ENCODE measurements around the gene SNRK.

DNA sequence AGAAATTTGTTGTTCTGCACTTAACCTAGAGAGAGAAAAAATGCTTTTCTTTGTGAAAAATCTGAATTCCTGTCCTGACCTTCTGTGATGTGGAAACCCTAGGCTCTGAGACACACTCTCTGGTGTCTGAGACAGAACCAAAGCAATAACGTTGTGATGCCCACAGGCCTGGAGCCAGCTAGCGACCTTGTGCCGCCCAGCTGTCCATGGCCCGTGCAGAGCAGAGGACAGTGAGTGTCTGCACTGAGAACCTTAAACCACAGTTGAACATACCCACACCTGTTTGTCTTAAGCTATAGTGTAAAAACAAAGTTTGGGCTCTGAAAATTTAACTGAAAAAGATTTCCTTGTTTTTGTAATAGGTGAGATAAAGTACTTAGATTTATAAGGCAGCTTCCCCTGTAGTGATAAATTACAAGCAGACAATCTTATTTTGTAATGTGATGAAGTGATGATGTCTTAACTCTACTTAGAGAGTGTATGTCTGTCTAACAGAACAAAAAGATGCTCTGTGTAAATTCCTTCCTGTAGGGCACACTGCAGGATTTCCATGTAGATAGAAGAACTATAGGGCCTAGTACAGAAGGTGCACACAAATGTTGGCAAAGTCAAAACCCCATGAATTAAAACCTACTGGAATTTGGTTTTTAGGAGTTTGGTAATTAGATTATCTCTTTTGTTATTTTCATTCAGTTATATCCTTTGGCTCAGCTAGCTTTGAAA is 62.7 kb downstream of the SNRK start:
- TF ChIP-seq POLR2AphosphoS5 (IDR thresholded peaks at IDR 0.05) (no peak), POLR2A (IDR thresholded peaks at IDR 0.05) (no peak), CTCF (IDR thresholded peaks at IDR 0.05) (no peak), EP300 (IDR thresholded peaks at IDR 0.05) (no peak)
